Nephron progenitor cell (in vitro differentiated cells): ENCODE measurements around the gene NR2F1-AS1.

ENCODE experiments used
- DNase-seq: peaks from one replicate; pipeline ENCODE4 v3.0.0; 2021
- H3K27ac Mint-ChIP-seq: 2 replicates; pipeline ENCODE4 v1.8.0; 2021; ENCODE audit warnings: mild to moderate bottlenecking, moderate library complexity, mixed read lengths
- H3K27me3 Mint-ChIP-seq: 2 replicates; pipeline ENCODE4 v1.8.0; 2021; ENCODE audit warnings: mild to moderate bottlenecking, low read depth, mixed read lengths; ENCODE audit not compliant: poor library complexity
- H3K36me3 Mint-ChIP-seq: 2 replicates; pipeline ENCODE4 v1.8.0; 2021; ENCODE audit warnings: low read depth, mixed read lengths
- H3K4me1 Mint-ChIP-seq: 2 replicates; pipeline ENCODE4 v1.8.0; 2021; ENCODE audit warnings: mixed read lengths
- H3K4me3 Mint-ChIP-seq: 2 replicates; pipeline ENCODE4 v1.8.0; 2021; ENCODE audit warnings: mild to moderate bottlenecking, moderate library complexity, mixed read lengths
- H3K9me3 Mint-ChIP-seq: 2 replicates; pipeline ENCODE4 v1.8.0; 2021; ENCODE audit warnings: mild to moderate bottlenecking, moderate library complexity, mixed read lengths
- TF ChIP-seq, protein P1 (sequence below): fragments of 200-600 bp; sonication (generic); IDR thresholded peaks from 2 replicates; pipeline ENCODE4 v1.5.0; 2021; ENCODE audit warnings: antibody characterized with exemption

Gene NR2F1-AS1

DNA sequence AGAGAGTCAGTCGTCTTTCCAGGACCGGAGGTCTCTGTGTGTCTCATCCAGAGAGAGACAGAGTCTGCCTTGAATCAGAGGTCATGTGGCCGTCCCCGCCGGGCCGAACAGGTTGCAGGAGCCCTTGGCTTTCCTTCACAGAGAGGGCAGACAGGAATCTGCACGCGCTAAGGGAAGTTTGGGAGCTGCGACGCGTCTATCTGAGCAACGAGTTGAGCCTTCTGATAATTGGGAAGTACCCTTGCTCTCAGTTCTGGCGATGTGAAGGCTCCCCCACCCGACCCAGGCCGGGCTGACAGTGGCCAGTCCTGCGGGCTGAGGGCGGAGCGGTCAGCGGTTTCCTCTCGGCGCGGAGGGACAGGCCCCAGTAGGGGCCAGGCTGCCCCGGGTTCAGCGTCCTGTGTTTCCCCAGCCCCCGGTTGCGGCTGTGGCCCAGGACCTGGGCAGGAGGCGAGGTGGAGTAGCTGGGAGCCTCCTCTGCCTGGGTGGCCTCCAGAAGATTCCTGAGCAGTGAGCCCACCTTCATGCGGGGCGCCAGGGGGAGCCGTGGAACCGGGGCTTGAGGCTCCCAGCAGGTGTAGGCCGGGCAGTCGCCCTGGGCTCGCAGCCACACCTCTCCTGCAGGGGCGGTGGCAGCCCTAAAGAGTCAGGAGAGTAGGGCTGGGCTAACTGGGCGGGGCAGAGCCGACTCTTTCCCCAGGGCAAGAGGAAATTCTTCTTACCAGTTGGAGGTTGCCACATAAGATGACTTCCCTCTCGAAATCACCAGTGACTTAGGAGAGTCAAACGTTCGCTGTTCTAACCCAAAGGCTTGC is 15.9 kb upstream of the NR2F1-AS1 start:
- no peaks in the 10 kb centered on the region for H3K27me3 Mint-ChIP-seq
- peaks cover 4% of the 10 kb centered on the region for H3K9me3 Mint-ChIP-seq
- peak overlapping the region; percentile 44 for H3K4me3 Mint-ChIP-seq
- peaks cover 49% of the 10 kb centered on the region for H3K4me1 Mint-ChIP-seq
- peak; percentile 57 for DNase-seq
- H3K36me3 Mint-ChIP-seq = peaks cover 36% of the 10 kb centered on the region
- TF ChIP-seq, protein P1, sequence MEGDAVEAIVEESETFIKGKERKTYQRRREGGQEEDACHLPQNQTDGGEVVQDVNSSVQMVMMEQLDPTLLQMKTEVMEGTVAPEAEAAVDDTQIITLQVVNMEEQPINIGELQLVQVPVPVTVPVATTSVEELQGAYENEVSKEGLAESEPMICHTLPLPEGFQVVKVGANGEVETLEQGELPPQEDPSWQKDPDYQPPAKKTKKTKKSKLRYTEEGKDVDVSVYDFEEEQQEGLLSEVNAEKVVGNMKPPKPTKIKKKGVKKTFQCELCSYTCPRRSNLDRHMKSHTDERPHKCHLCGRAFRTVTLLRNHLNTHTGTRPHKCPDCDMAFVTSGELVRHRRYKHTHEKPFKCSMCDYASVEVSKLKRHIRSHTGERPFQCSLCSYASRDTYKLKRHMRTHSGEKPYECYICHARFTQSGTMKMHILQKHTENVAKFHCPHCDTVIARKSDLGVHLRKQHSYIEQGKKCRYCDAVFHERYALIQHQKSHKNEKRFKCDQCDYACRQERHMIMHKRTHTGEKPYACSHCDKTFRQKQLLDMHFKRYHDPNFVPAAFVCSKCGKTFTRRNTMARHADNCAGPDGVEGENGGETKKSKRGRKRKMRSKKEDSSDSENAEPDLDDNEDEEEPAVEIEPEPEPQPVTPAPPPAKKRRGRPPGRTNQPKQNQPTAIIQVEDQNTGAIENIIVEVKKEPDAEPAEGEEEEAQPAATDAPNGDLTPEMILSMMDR = peak; percentile 31
- no peak overlapping the region for H3K27ac Mint-ChIP-seq

DNA sequence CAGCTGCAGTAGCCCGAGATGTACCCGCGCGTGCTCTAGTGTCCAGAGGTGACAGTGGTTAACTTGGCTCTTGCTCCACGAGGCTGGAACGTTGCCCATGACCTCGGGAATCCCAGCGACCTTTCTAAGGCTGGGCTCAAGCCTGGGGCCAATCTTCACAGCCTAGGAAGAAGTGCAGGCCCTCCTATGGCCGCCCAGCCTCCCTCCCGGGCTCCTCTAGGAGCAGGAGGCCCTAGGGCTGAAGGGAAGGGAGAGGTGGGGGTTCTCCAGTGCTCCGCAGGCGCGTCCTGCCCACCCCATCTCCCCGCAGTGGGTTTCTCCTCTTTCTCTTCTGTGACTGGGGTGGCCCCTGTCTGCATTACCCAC is 15.3 kb upstream of the NR2F1-AS1 start:
- no peak overlapping the region for H3K27ac Mint-ChIP-seq
- H3K9me3 Mint-ChIP-seq = peaks cover 4% of the 10 kb centered on the region
- peaks cover 55% of the 10 kb centered on the region for H3K4me1 Mint-ChIP-seq
- peaks cover 42% of the 10 kb centered on the region for H3K36me3 Mint-ChIP-seq
- no peaks in the 10 kb centered on the region for H3K27me3 Mint-ChIP-seq
- peak overlapping the region; percentile 63 for H3K4me3 Mint-ChIP-seq
- TF ChIP-seq, protein P1 = no peak
- no peak for DNase-seq

DNA sequence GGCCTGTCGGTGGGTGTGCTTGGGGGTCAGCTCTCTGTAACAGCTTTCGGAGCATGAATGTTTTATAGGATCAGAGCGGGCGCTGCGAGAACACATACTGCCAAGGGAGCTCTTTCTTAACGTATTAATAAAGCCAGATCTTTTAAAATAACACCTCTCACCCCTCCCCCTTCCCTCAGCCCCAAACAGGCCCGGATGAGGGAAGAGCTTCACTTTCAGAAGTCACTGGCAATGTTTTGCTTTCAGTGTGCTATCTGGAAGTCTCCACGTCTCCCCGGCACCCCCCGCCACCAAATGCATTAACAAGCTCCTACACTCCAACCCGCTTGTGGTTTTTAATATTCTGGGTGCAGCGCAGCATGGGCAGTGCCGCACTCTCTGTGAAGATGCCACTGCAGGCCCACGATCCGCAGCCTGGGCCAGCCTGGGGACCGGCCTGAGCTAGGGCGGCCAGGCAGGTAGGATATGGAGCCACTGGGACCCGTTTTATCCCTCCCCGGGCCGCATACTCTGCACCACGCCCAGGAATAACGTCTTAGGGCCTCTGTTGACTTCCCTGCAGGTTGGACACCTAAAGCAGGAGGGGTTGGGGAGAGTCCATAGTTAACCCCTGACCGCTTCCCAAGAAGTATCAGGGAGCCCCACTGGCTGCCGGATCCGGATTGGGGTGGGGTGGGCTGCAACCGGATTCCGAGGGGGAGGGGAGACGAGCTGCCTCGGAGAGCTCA is 14.6 kb upstream of the NR2F1-AS1 start:
- TF ChIP-seq, protein P1 = no peak
- no peak for DNase-seq
- no peaks in the 10 kb centered on the region for H3K27me3 Mint-ChIP-seq
- peaks cover 49% of the 10 kb centered on the region for H3K36me3 Mint-ChIP-seq
- peaks cover 62% of the 10 kb centered on the region for H3K4me1 Mint-ChIP-seq
- H3K9me3 Mint-ChIP-seq = peaks cover 4% of the 10 kb centered on the region
- no peak overlapping the region for H3K27ac Mint-ChIP-seq
- H3K4me3 Mint-ChIP-seq = peak overlapping the region; percentile 63

GRCh38 chr5:93594591-93595419 is 13.8 kb upstream of the NR2F1-AS1 start:
- TF ChIP-seq, protein P1 = peak; percentile 7
- H3K4me3 Mint-ChIP-seq = peak overlapping the region; percentile 72
- peak; percentile 51 for DNase-seq
- H3K4me1 Mint-ChIP-seq = peaks cover 70% of the 10 kb centered on the region
- peaks cover 6% of the 10 kb centered on the region for H3K27me3 Mint-ChIP-seq
- H3K9me3 Mint-ChIP-seq = peaks cover 4% of the 10 kb centered on the region
- H3K27ac Mint-ChIP-seq = no peak overlapping the region
- H3K36me3 Mint-ChIP-seq = peaks cover 57% of the 10 kb centered on the region

GRCh38 chr5:93593476-93594131 is 12.6 kb upstream of the NR2F1-AS1 start:
- peak; percentile 49 for DNase-seq
- H3K4me3 Mint-ChIP-seq = peak overlapping the region; percentile 74
- peaks cover 69% of the 10 kb centered on the region for H3K36me3 Mint-ChIP-seq
- peaks cover 82% of the 10 kb centered on the region for H3K4me1 Mint-ChIP-seq
- peaks cover 8% of the 10 kb centered on the region for H3K9me3 Mint-ChIP-seq
- H3K27ac Mint-ChIP-seq = no peak overlapping the region
- H3K27me3 Mint-ChIP-seq = peaks cover 18% of the 10 kb centered on the region
- TF ChIP-seq, protein P1 = no peak
